NCI-H1048 (cell line): Measurements from ENCODE around the gene IP6K3.

Experiments used
- DNase-seq: peaks from one replicate; lab custom pipeline; 2025; lab: John Stamatoyannopoulos, UW

Gene IP6K3

GRCh38 chr6:33759887-33760629 lies 13.4 kb upstream of the IP6K3 start:
- DNase-seq, result no peak

GRCh38 chr6:33758815-33759216 lies 12.1 kb upstream of the IP6K3 start:
- DNase-seq, result no peak

GRCh38 chr6:33757906-33758305 lies 11.2 kb upstream of the IP6K3 start:
- no peak for DNase-seq

GRCh38 chr6:33757113-33757512 lies 10.4 kb upstream of the IP6K3 start:
- DNase-seq, result no peak

GRCh38 chr6:33756211-33756954 lies 9.7 kb upstream of the IP6K3 start:
- DNase-seq, result no peak

- DNase-seq, result no peak
These were observed 8.6 kb upstream of the IP6K3 start for GRCh38 chr6:33755070-33755869.

GRCh38 chr6:33754222-33754621 lies 7.5 kb upstream of the IP6K3 start:
- DNase-seq, result no peak

GRCh38 chr6:33752646-33753015 lies 5.9 kb upstream of the IP6K3 start:
- DNase-seq, result no peak

- DNase-seq, result no peak
These were observed 5.3 kb upstream of the IP6K3 start for GRCh38 chr6:33751771-33752645.

GRCh38 chr6:33750244-33750991 lies 3.7 kb upstream of the IP6K3 start:
- DNase-seq, result no peak

- no peak for DNase-seq
These were observed 2.7 kb upstream of the IP6K3 start for GRCh38 chr6:33749401-33749800.

- DNase-seq, result no peak
These were observed 2.1 kb upstream of the IP6K3 start for GRCh38 chr6:33748841-33749240.

- DNase-seq, result no peak
These were observed 1.1 kb upstream of the IP6K3 start for GRCh38 chr6:33747823-33748222.

GRCh38 chr6:33746036-33746600 lies 587 bp downstream of the IP6K3 start:
- DNase-seq, result no peak

- DNase-seq, result no peak
These were observed 1.2 kb downstream of the IP6K3 start for GRCh38 chr6:33745548-33745947.

GRCh38 chr6:33744895-33745546 lies 1.7 kb downstream of the IP6K3 start:
- DNase-seq, result no peak

- DNase-seq, result peak; percentile 39
These were observed 2.5 kb downstream of the IP6K3 start for GRCh38 chr6:33744001-33744848.

- DNase-seq, result no peak
These were observed 3.9 kb downstream of the IP6K3 start for GRCh38 chr6:33742837-33743236.

GRCh38 chr6:33742092-33742491 lies 4.6 kb downstream of the IP6K3 start:
- DNase-seq, result no peak
